Caco-2 (cell line): ENCODE results near the gene TMEM63B. TPM values are rescaled to one million over a fixed set of nuclear protein-coding genes. Genes with fewer than 3 reads are reported as not detected.
"Not testable (repeated sequence)": the region's sequence is repeated elsewhere in the genome, so short reads cannot be mapped to it uniquely, and the experiment has no call there.

Experiments
- BruUV-seq: library from RNA; stranded (reverse); fragments of 400-500 nt; replicated peaks from 2 replicates; lab custom pipeline; 2021; lab: Mats Ljungman, UMichigan
- CTCF ChIA-PET: fragments of 300-600 bp; sonication (Branson Sonifier 250); formaldehyde crosslinking; loops from one replicate; lab custom pipeline; 2022; ENCODE audit warnings: antibody characterized with exemption; lab: Charles Lee
- POLR2A ChIA-PET: fragments of 300-600 bp; sonication (Branson Sonifier 250); formaldehyde crosslinking; loops from one replicate; lab custom pipeline; 2022; ENCODE audit warnings: antibody characterized with exemption; lab: Charles Lee
- DNase-seq, 2 experiments: peaks; one replicate each; pipeline versions ENCODE4 v3.0.0 to v3.0.0-alpha.2; 2020 to 2022
- H3K27me3 ChIP-seq: replicated peaks from 2 replicates; pipeline ENCODE4 v1.6.0; 2011; ENCODE audit warnings: low read length; ENCODE audit not compliant: control insufficient read depth, insufficient read depth
- H3K36me3 ChIP-seq: 2 replicates; pipeline ENCODE4 v1.5.1; 2011; ENCODE audit warnings: low read length; ENCODE audit not compliant: control insufficient read depth, insufficient read depth
- H3K4me1 ChIP-seq: fragments of 250-450 bp; sonication (Bioruptor Pico); 2 replicates; pipeline ENCODE4 v1.5.1; 2020; ENCODE audit warnings: mild to moderate bottlenecking
- H3K4me3 ChIP-seq: 2 replicates; pipeline ENCODE4 v1.5.1; 2011; ENCODE audit warnings: low read depth, mild to moderate bottlenecking, control low read depth, low read length
- H3K9me3 ChIP-seq: fragments of 250-450 bp; sonication (Bioruptor Pico); 2 replicates; pipeline ENCODE4 v1.5.1; 2020; ENCODE audit warnings: mild to moderate bottlenecking, moderate library complexity
- H3K27ac Mint-ChIP-seq: one replicate; pipeline ENCODE4 v1.8.0; 2022; ENCODE audit warnings: mixed read lengths; ENCODE audit not compliant: unreplicated experiment
- H3K27me3 Mint-ChIP-seq: one replicate; pipeline ENCODE4 v1.8.0; 2022; ENCODE audit warnings: mixed read lengths; ENCODE audit not compliant: insufficient read depth, unreplicated experiment
- H3K36me3 Mint-ChIP-seq: one replicate; pipeline ENCODE4 v1.8.0; 2022; ENCODE audit warnings: mild to moderate bottlenecking, mixed read lengths; ENCODE audit not compliant: insufficient read depth, unreplicated experiment
- H3K4me1 Mint-ChIP-seq: one replicate; pipeline ENCODE4 v1.8.0; 2022; ENCODE audit warnings: low read depth, mixed read lengths; ENCODE audit not compliant: unreplicated experiment
- H3K4me3 Mint-ChIP-seq: one replicate; pipeline ENCODE4 v1.8.0; 2022; ENCODE audit warnings: mild to moderate bottlenecking, moderate library complexity, mixed read lengths; ENCODE audit not compliant: unreplicated experiment
- H3K9me3 Mint-ChIP-seq: one replicate; pipeline ENCODE4 v1.8.0; 2022; ENCODE audit warnings: mixed read lengths; ENCODE audit not compliant: unreplicated experiment
- CTCF ChIP-seq, 2 experiments: fragments of 200-600 bp in 1 of 2; IDR thresholded peaks; 1 replicate in 1 of 2; 2 replicates in 1 of 2; pipeline versions ENCODE4 v1.5.1 to v1.8.0; 2011 to 2022; ENCODE audit warnings: antibody characterized with exemption in 1 of 2, control low read depth in 1 of 2, inconsistent platforms in 1 of 2, low read depth in 1 of 2, low read length in 1 of 2, mild to moderate bottlenecking in 1 of 2, moderate library complexity in 1 of 2; ENCODE audit not compliant: insufficient read depth in 1 of 2, severe bottlenecking in 1 of 2, unreplicated experiment in 1 of 2
- intact Hi-C: fragments of 100-400 bp; cut with micrococcal nuclease; formaldehyde crosslinking; loops from one replicate; pipeline ENCODE4 v1.10.0; 2022; ENCODE audit not compliant: unreplicated experiment
- total RNA-seq: library from RNA; stranded (reverse); gene quantifications from 2 replicates; pipeline ENCODE4 v1.2.3, GENCODE V29; 2022

Gene TMEM63B
- total RNA-seq, 1 experiment from 2014 or later, result 28.2 TPM

GRCh38 chr6:44180886-44181285 lies 53.5 kb downstream of the TMEM63B start:
- Mint-ChIP-seq H3K27me3 (no peaks in the 10 kb centered on the region), H3K36me3 (no peaks in the 10 kb centered on the region), H3K27ac (no peak overlapping the region), H3K4me1 (peaks cover 8% of the 10 kb centered on the region), H3K4me3 (no peak overlapping the region), H3K9me3 (no peaks in the 10 kb centered on the region)
- H3K27me3 ChIP-seq, result no peaks in the 10 kb centered on the region
- H3K4me1 ChIP-seq, result no peaks in the 10 kb centered on the region
- no peak for DNase-seq
- H3K9me3 ChIP-seq, result no peaks in the 10 kb centered on the region
- BruUV-seq, result no TSS peak
- ChIA-PET CTCF (interaction anchor here (0.6 kb wide), 1 partner anchor 357 kb away, joined by 5 read pairs; no protein-coding TSS in a partner anchor), POLR2A (no interaction called here)
- no peak overlapping the region for H3K4me3 ChIP-seq
- TF ChIP-seq CTCF (IDR thresholded peaks at IDR 0.05; ENCODE audit: insufficient read depth in 1 of 2, low read depth in 1 of 2, low read length in 1 of 2, severe bottlenecking in 1 of 2, unreplicated experiment in 1 of 2), result no peak
- intact Hi-C loops, result no loop called here
- no peaks in the 10 kb centered on the region for H3K36me3 ChIP-seq

DNA sequence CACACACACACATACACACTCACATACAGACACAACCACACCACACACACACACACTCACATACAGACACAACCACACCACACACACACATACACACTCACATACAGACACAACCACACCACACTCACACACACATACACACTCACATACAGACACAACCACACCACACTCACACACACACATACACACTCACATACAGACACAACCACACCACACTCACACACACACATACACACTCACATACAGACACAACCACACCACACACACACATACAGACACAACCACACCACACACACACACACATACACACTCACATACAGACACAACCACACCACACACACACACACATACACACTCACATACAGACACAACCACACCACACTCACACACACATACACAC lies 54.4 kb downstream of the TMEM63B start:
- POLR2A ChIA-PET, intact Hi-C loops: not testable (repeated sequence)

GRCh38 chr6:44182911-44183390 lies 55.6 kb downstream of the TMEM63B start:
- BruUV-seq, result no TSS peak
- intact Hi-C loops, result no loop called here
- no peaks in the 10 kb centered on the region for H3K36me3 ChIP-seq
- no peaks in the 10 kb centered on the region for H3K27me3 ChIP-seq
- Mint-ChIP-seq H3K4me3 (no peak overlapping the region), H3K9me3 (no peaks in the 10 kb centered on the region), H3K4me1 (peaks cover 8% of the 10 kb centered on the region), H3K27me3 (no peaks in the 10 kb centered on the region), H3K36me3 (no peaks in the 10 kb centered on the region), H3K27ac (no peak overlapping the region)
- H3K9me3 ChIP-seq, result no peaks in the 10 kb centered on the region
- no peaks in the 10 kb centered on the region for H3K4me1 ChIP-seq
- ChIA-PET POLR2A (no interaction called here), CTCF (no interaction called here)
- TF ChIP-seq CTCF (IDR thresholded peaks at IDR 0.05; ENCODE audit: insufficient read depth in 1 of 2, low read depth in 1 of 2, low read length in 1 of 2, severe bottlenecking in 1 of 2, unreplicated experiment in 1 of 2), result no peak
- no peak overlapping the region for H3K4me3 ChIP-seq
- no peak for DNase-seq

More for the DNA sequence above, 54.4 kb downstream of the TMEM63B start:
- H3K27me3 ChIP-seq, CTCF ChIA-PET, H3K36me3 ChIP-seq, H3K27me3 Mint-ChIP-seq, H3K9me3 Mint-ChIP-seq, H3K9me3 ChIP-seq, DNase-seq, H3K36me3 Mint-ChIP-seq, H3K27ac Mint-ChIP-seq, H3K4me1 ChIP-seq, BruUV-seq, H3K4me3 ChIP-seq, H3K4me1 Mint-ChIP-seq, H3K4me3 Mint-ChIP-seq: not testable (repeated sequence)

- Histone ChIP-seq H3K9me3 (no peaks in the 10 kb centered on the region), H3K4me3 (no peak overlapping the region), H3K4me1 (no peaks in the 10 kb centered on the region), H3K27me3 (no peaks in the 10 kb centered on the region), H3K36me3 (no peaks in the 10 kb centered on the region)
- no peaks in the 10 kb centered on the region for H3K27me3 Mint-ChIP-seq
- DNase-seq, result no peak
- no TSS peak for BruUV-seq
- H3K4me3 Mint-ChIP-seq, result no peak overlapping the region
- intact Hi-C loops, result no loop called here
- no peaks in the 10 kb centered on the region for H3K36me3 Mint-ChIP-seq
- ChIA-PET CTCF (no interaction called here), POLR2A (no interaction called here)
- H3K27ac Mint-ChIP-seq, result no peak overlapping the region
- no peaks in the 10 kb centered on the region for H3K9me3 Mint-ChIP-seq
- peaks cover 8% of the 10 kb centered on the region for H3K4me1 Mint-ChIP-seq
- no peak for TF ChIP-seq CTCF (IDR thresholded peaks at IDR 0.05; ENCODE audit: insufficient read depth in 1 of 2, low read depth in 1 of 2, low read length in 1 of 2, severe bottlenecking in 1 of 2, unreplicated experiment in 1 of 2)
Observed at GRCh38 chr6:44183783-44184182, 56.4 kb downstream of the TMEM63B start.

DNA sequence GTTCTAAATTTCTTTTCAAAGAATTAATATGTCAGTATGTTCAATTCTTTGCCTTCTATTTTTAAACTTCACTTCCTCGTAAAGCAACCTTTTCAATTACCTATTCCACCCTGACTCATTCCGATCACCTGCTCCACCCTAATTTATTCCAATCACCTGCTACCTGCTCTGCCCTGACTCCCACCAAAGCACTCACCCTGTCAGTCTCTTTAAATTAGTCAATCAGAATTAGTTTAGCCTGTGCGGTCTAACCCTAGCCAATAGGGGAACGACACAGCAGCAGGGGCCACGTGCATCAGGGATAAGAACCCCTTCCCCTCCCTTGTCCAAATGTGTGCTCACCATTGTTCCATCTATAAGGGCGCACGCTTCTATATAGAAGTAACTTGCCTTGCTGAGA lies 58.0 kb downstream of the TMEM63B start:
- DNase-seq, H3K27ac Mint-ChIP-seq, H3K27me3 ChIP-seq, H3K4me3 ChIP-seq, H3K27me3 Mint-ChIP-seq, H3K4me1 Mint-ChIP-seq, H3K36me3 Mint-ChIP-seq, H3K9me3 ChIP-seq, BruUV-seq, H3K36me3 ChIP-seq, H3K4me3 Mint-ChIP-seq, POLR2A ChIA-PET, H3K9me3 Mint-ChIP-seq, H3K4me1 ChIP-seq, intact Hi-C loops: not testable (repeated sequence)
- CTCF ChIA-PET, result interaction anchor here (1.8 kb wide), 1 partner anchor 49 kb away, joined by 4 read pairs; no protein-coding TSS in a partner anchor
